ENCODE measurements around the gene STEAP4.

STEAP4 gene

GRCh38 chr7:88224601-88225275 lies 82.0 kb downstream of the STEAP4 start:
- TF ChIP-seq CTCF (IDR thresholded peaks at IDR 0.05; ENCODE audit: low read depth, low read length) (no peak), EZH2phosphoT487 (IDR thresholded peaks at IDR 0.05; ENCODE audit: low read depth) (no peak)
- Histone ChIP-seq H3K79me2 (ENCODE audit: low read length) (peaks cover 8% of the 10 kb centered on the region), H3K4me2 (ENCODE audit: low read length) (no peak overlapping the region), H3K36me3 (replicated peaks; ENCODE audit: low read depth, low read length) (no peaks in the 10 kb centered on the region), H3K9me3 (ENCODE audit: insufficient read depth, low read length) (peaks cover 5% of the 10 kb centered on the region; the same call in 1 of the 2 replicates), H2AFZ (ENCODE audit: low read depth, low read length) (no peak overlapping the region), H3K4me1 (ENCODE audit: low read length) (peaks cover 5% of the 10 kb centered on the region), H3K27ac (ENCODE audit: low read length) (no peak overlapping the region), H3K27me3 (ENCODE audit: low read depth, low read length) (no peaks in the 10 kb centered on the region), H3K4me3 (ENCODE audit: low read length) (no peak overlapping the region), H3K9ac (ENCODE audit: low read length) (no peak overlapping the region), H4K20me1 (ENCODE audit: insufficient read depth, low read length) (no peaks in the 10 kb centered on the region)

GRCh38 chr7:88223265-88223664 lies 83.4 kb downstream of the STEAP4 start:
- no peak overlapping the region for H3K4me3 ChIP-seq (ENCODE audit: low read length)
- H3K36me3 ChIP-seq (replicated peaks; ENCODE audit: low read depth, low read length): no peaks in the 10 kb centered on the region
- no peak overlapping the region for H3K27ac ChIP-seq (ENCODE audit: low read length)
- no peak overlapping the region for H3K9ac ChIP-seq (ENCODE audit: low read length)
- peaks cover 21% of the 10 kb centered on the region for H3K79me2 ChIP-seq (ENCODE audit: low read length)
- H2AFZ ChIP-seq (ENCODE audit: low read depth, low read length): no peak overlapping the region
- TF ChIP-seq CTCF (IDR thresholded peaks at IDR 0.05; ENCODE audit: low read depth, low read length): no peak
- TF ChIP-seq EZH2phosphoT487 (IDR thresholded peaks at IDR 0.05; ENCODE audit: low read depth): no peak
- no peaks in the 10 kb centered on the region for H3K9me3 ChIP-seq (ENCODE audit: insufficient read depth, low read length)
- H3K4me1 ChIP-seq (ENCODE audit: low read length): peaks cover 5% of the 10 kb centered on the region
- H4K20me1 ChIP-seq (ENCODE audit: insufficient read depth, low read length): no peaks in the 10 kb centered on the region
- no peaks in the 10 kb centered on the region for H3K27me3 ChIP-seq (ENCODE audit: low read depth, low read length)
- no peak overlapping the region for H3K4me2 ChIP-seq (ENCODE audit: low read length)

All from OCI-LY3 (cell line).